HepG2 (cell line): ENCODE data around the gene DPP6. TPM values are rescaled to one million over a fixed set of nuclear protein-coding genes. Genes with fewer than 3 reads are reported as not detected.

Experiments
- ATAC-seq: fragments of 200-7000 bp; cut with Tn5 transposase; 3 replicates; pipeline ENCODE4 v1.9.1; 2020; ENCODE audit warnings: mild to moderate bottlenecking, moderate library complexity
- BruUV-seq: library from RNA; stranded (reverse); fragments of 400-500 nt; replicated peaks from 2 replicates; lab custom pipeline; 2021; lab: Mats Ljungman, UMichigan
- CTCF ChIA-PET: fragments of 300-600 bp; formaldehyde crosslinking; extraction: SDS; loops from one replicate; lab custom pipeline; 2021; ENCODE audit warnings: low total read pairs, inconsistent platforms, low intra/inter-chr PET ratio; lab: Yijun Ruan, JAX
- POLR2A ChIA-PET: fragments of 350-600 bp; sonication (Branson Sonifier 250); formaldehyde crosslinking; loops from one replicate; lab custom pipeline; 2020; ENCODE audit warnings: antibody characterized with exemption, inconsistent platforms; lab: Yijun Ruan, JAX
- DNase-seq: peaks from one replicate; pipeline ENCODE4 v3.0.0-alpha.2; 2015; ENCODE audit warnings: low spot score
- FAIRE-seq: peaks from 3 replicates; lab custom pipeline; 2011; peaks lifted over from hg19 to GRCh38; lab: Jason Lieb, UNC
- H2AFZ ChIP-seq: one replicate; pipeline ENCODE4 v1.6.1; 2011; ENCODE audit warnings: low read length, inconsistent platforms
- H3K27ac ChIP-seq: fragments of 300-600 bp; 3 replicates; pipeline ENCODE4 v1.8.0; 2011; ENCODE audit warnings: mixed run types, mild to moderate bottlenecking, mixed read lengths, low read length, inconsistent platforms; ENCODE audit not compliant: insufficient read depth; ENCODE audit errors: extremely low read length
- H3K27me3 ChIP-seq, 2 experiments: fragments of 200-600 bp in 1 of 2; 2 replicates in 1 of 2; 3 replicates in 1 of 2; pipeline versions ENCODE4 v1.6.0 to v1.8.0; 2011; ENCODE audit warnings: low read length in 2 of 2, mild to moderate bottlenecking in 2 of 2, moderate library complexity in 2 of 2, inconsistent platforms in 1 of 2; ENCODE audit not compliant: insufficient read depth in 2 of 2, control insufficient read depth in 1 of 2
- H3K36me3 ChIP-seq, 2 experiments: fragments of 200-600 bp in 1 of 2; replicated peaks in 1 of 2; 2 replicates in 1 of 2; 3 replicates in 1 of 2; pipeline versions ENCODE4 v1.5.1 to v1.8.0; 2011; ENCODE audit warnings: low read length in 2 of 2, inconsistent platforms in 1 of 2; ENCODE audit not compliant: insufficient read depth in 2 of 2, control insufficient read depth in 1 of 2
- H3K4me1 ChIP-seq: 2 replicates; pipeline ENCODE4 v1.5.1; 2012; ENCODE audit warnings: low read length, inconsistent platforms; ENCODE audit not compliant: insufficient read depth
- H3K4me2 ChIP-seq: 2 replicates; pipeline ENCODE4 v1.6.0; 2011; ENCODE audit warnings: low read depth, low read length, inconsistent platforms
- H3K4me3 ChIP-seq, 3 experiments: fragments of 200-600 bp in 1 of 3; sonication (generic), shearing (Covaris generic) in 1 of 3; replicated peaks in 1 of 3; 2 replicates each; pipeline ENCODE4 v1.5.1; 2011 to 2016; ENCODE audit warnings: low read length in 3 of 3, inconsistent platforms in 2 of 3, low read depth in 2 of 3, mild to moderate bottlenecking in 2 of 3, control low read depth in 1 of 3, mixed read lengths in 1 of 3; ENCODE audit not compliant: insufficient read depth in 1 of 3
- H3K79me2 ChIP-seq: one replicate; pipeline ENCODE4 v1.6.1; 2011; ENCODE audit warnings: low read length, inconsistent platforms; ENCODE audit not compliant: insufficient read depth
- H3K9ac ChIP-seq: 2 replicates; pipeline ENCODE4 v1.6.0; 2011; ENCODE audit warnings: mild to moderate bottlenecking, low read depth, low read length, inconsistent platforms; ENCODE audit not compliant: insufficient read depth
- H3K9me3 ChIP-seq: 2 replicates; pipeline ENCODE4 v1.5.1; 2012; ENCODE audit warnings: mild to moderate bottlenecking, low read length
- H4K20me1 ChIP-seq: 2 replicates; pipeline ENCODE4 v1.6.0; 2011; ENCODE audit warnings: inconsistent platforms, mild to moderate bottlenecking, low read length, moderate library complexity; ENCODE audit not compliant: insufficient read depth
- ARNTL ChIP-seq: sonication (generic); formaldehyde crosslinking; IDR thresholded peaks from 2 replicates; pipeline ENCODE4 v1.4.0; 2020; ENCODE audit warnings: mild to moderate bottlenecking, missing genetic modification reagents
- JUND ChIP-seq: sonication (generic); formaldehyde crosslinking; IDR thresholded peaks from 2 replicates; pipeline ENCODE4 v1.8.0; 2022; ENCODE audit warnings: mild to moderate bottlenecking, missing genetic modification reagents
- MLX ChIP-seq: IDR thresholded peaks from 2 replicates; pipeline ENCODE4 v1.6.1; 2016
- RCOR2 ChIP-seq: IDR thresholded peaks from 2 replicates; pipeline ENCODE4 v1.6.1; 2016; ENCODE audit warnings: missing biosample characterization, missing genetic modification reagents
- SOX13 ChIP-seq, 3 experiments: fragments of 450-650 bp in 1 of 3; sonication (generic) in 1 of 3; formaldehyde crosslinking in 1 of 3; IDR thresholded peaks in 2 of 3; conservative IDR thresholded peaks in 1 of 3; 2 replicates each; pipeline versions ENCODE4 v1.5.0 to v1.6.1; 2016 to 2020; ENCODE audit warnings: antibody characterized with exemption in 1 of 3, mild to moderate bottlenecking in 1 of 3, missing compliant biosample characterization in 1 of 3, missing genetic modification reagents in 1 of 3, moderate library complexity in 1 of 3
- ZBTB38 ChIP-seq: sonication (generic); formaldehyde crosslinking; IDR thresholded peaks from 2 replicates; pipeline ENCODE4 v1.5.1; 2020; ENCODE audit warnings: mild to moderate bottlenecking, missing genetic modification reagents
- ZFYVE20 ChIP-seq: sonication (generic); formaldehyde crosslinking; IDR thresholded peaks from 2 replicates; pipeline ENCODE4 v1.8.0; 2023; ENCODE audit warnings: low read depth, mild to moderate bottlenecking, moderate library complexity, missing genetic modification reagents, borderline replicate concordance
- ZNF337 ChIP-seq: sonication (generic); formaldehyde crosslinking; IDR thresholded peaks from 2 replicates; pipeline ENCODE4 v1.5.1; 2020; ENCODE audit warnings: missing genetic modification reagents, low read depth, mild to moderate bottlenecking, borderline replicate concordance
- ZNF574 ChIP-seq: sonication (generic); formaldehyde crosslinking; IDR thresholded peaks from 2 replicates; pipeline ENCODE4 v1.4.0; 2020; ENCODE audit warnings: missing genetic modification reagents
- ZNF605 ChIP-seq: sonication (generic); formaldehyde crosslinking; IDR thresholded peaks from 2 replicates; pipeline ENCODE4 v1.8.0; 2022; ENCODE audit warnings: mild to moderate bottlenecking, missing genetic modification reagents
- ZNF703 ChIP-seq: sonication (generic); formaldehyde crosslinking; IDR thresholded peaks from 2 replicates; pipeline ENCODE4 v1.5.1; 2020; ENCODE audit warnings: missing genetic modification reagents, mild to moderate bottlenecking, moderate library complexity, borderline replicate concordance
- WGBS: methylation state at CpG from one replicate; pipeline ENCODE4 v1.1.6; 2017; ENCODE audit warnings: low lambda C conversion rate; 5-methylcytosine and 5-hydroxymethylcytosine counted together
- in situ Hi-C: cut with HindIII; loops from 2 replicates; pipeline ENCODE4 v1.10.0; 2017; ENCODE audit warnings: low pct_unique_long_range_greater_than_20kb; ENCODE audit not compliant: extremely low pct_ligation_motif_present
- intact Hi-C: fragments of 100-400 bp; cut with micrococcal nuclease; formaldehyde crosslinking; loops from one replicate; pipeline ENCODE4 v1.10.0; 2022; ENCODE audit not compliant: unreplicated experiment
- polyA plus RNA-seq, 8 experiments: library from polyadenylated mRNA; depleted of rRNA in 3 of 8; stranded (reverse) in 7 of 8; unstranded in 1 of 8; fragments of >200 nt; fragmentation: Illumina TruSeq in 4 of 8; extraction: Trizol in 4 of 8; gene quantifications; 2 replicates each; pipeline versions ENCODE4 v1.2.1 to v1.2.3, GENCODE V29; 2011 to 2016; ENCODE audit warnings: low read depth in 4 of 8, missing spikeins in 1 of 8, mixed read lengths in 1 of 8; ENCODE audit not compliant: insufficient read depth in 1 of 8
- total RNA-seq, 5 experiments: library from RNA; depleted of rRNA; stranded (reverse); fragments of >200 nt; fragmentation: Illumina TruSeq; extraction: Trizol; gene quantifications; 2 replicates each; pipeline ENCODE4 v1.2.3, GENCODE V29; 2016; ENCODE audit warnings: low read depth in 1 of 5
- TF ChIP-seq, protein P1 (sequence below), 2 experiments: sonication (generic) in 1 of 2; formaldehyde crosslinking in 1 of 2; IDR thresholded peaks; 2 replicates each; pipeline versions ENCODE4 v1.5.1 to v1.6.1; 2011 to 2020; ENCODE audit warnings: borderline replicate concordance in 1 of 2, low read depth in 1 of 2, low read length in 1 of 2, mild to moderate bottlenecking in 1 of 2, missing genetic modification reagents in 1 of 2, moderate library complexity in 1 of 2
- TF ChIP-seq, protein P2 (sequence below): sonication (generic); formaldehyde crosslinking; IDR thresholded peaks from 2 replicates; pipeline ENCODE4 v1.4.0; 2020; ENCODE audit warnings: mild to moderate bottlenecking, low read depth, missing genetic modification reagents

DPP6 gene
- total and polyA plus RNA-seq, 2 of the 13 experiments (the other 11 are each of a cell fraction or from before 2014, with no cell fraction given) = not detected

GRCh38 chr7:154338701-154339506 is 286.7 kb downstream of the DPP6 start (continued):
- TF ChIP-seq ZBTB38 (CRISPR knock-in tag) = no peak

- FAIRE-seq (no peak), ATAC-seq (no peak), DNase-seq (no peak)
- Histone ChIP-seq H3K4me1 (no peaks in the 10 kb centered on the region), H2AFZ (no peak overlapping the region), H3K27me3 (peaks cover 0 to 21% of the 10 kb centered on the region in 2 experiments; a peak in 1 of 5 replicates), H3K27ac (no peak overlapping the region), H3K4me2 (no peak overlapping the region), H3K9ac (no peak overlapping the region), H3K4me3 (no peak overlapping the region), H3K79me2 (no peaks in the 10 kb centered on the region), H3K36me3 (no peaks in the 10 kb centered on the region), H3K9me3 (no peaks in the 10 kb centered on the region), H4K20me1 (no peaks in the 10 kb centered on the region)
- WGBS = 30% methylated on average over 11 of the region's 14 CpGs
- POLR2A ChIA-PET = no interaction called here
- BruUV-seq = no TSS peak
- intact Hi-C loops (no loop called here), in situ Hi-C loops (no loop called here)
- CTCF ChIA-PET = no interaction called here
- TF ChIP-seq ZFYVE20 (CRISPR knock-in tag) (no peak), MLX (CRISPR knock-in tag) (no peak), ZNF605 (CRISPR knock-in tag) (no peak), SOX13 (IDR thresholded peaks at IDR 0.05) (no peak), SOX13 (CRISPR knock-in tag; conservative IDR thresholded peaks at IDR 0.05 in 1 of 2, IDR thresholded peaks at IDR 0.05 in 1 of 2) (no peak), JUND (no peak), ZNF574 (CRISPR knock-in tag) (no peak), ARNTL (CRISPR knock-in tag) (no peak), RCOR2 (no peak), ZNF337 (no peak), ZNF703 (CRISPR knock-in tag) (no peak)
- TF ChIP-seq, protein P1, sequence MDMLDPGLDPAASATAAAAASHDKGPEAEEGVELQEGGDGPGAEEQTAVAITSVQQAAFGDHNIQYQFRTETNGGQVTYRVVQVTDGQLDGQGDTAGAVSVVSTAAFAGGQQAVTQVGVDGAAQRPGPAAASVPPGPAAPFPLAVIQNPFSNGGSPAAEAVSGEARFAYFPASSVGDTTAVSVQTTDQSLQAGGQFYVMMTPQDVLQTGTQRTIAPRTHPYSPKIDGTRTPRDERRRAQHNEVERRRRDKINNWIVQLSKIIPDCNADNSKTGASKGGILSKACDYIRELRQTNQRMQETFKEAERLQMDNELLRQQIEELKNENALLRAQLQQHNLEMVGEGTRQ (IDR thresholded peaks at IDR 0.05; ENCODE audit: low read depth, low read length) = no peak
- TF ChIP-seq, protein P1 (CRISPR knock-in tag; IDR thresholded peaks at IDR 0.05; ENCODE audit: borderline replicate concordance) = no peak
- TF ChIP-seq, protein P2, sequence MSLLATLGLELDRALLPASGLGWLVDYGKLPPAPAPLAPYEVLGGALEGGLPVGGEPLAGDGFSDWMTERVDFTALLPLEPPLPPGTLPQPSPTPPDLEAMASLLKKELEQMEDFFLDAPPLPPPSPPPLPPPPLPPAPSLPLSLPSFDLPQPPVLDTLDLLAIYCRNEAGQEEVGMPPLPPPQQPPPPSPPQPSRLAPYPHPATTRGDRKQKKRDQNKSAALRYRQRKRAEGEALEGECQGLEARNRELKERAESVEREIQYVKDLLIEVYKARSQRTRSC (CRISPR knock-in tag) = no peak
Observed at GRCh38 chr7:154342971-154343633, 290.9 kb downstream of the DPP6 start.
